ENCODE measurements around the gene FOXP2. TPM values are rescaled to one million over a fixed set of nuclear protein-coding genes. Genes with fewer than 3 reads are reported as not detected.
"Not testable (repeated sequence)": the region's sequence is repeated elsewhere in the genome, so short reads cannot be mapped to it uniquely, and the experiment has no call there.

Gene FOXP2
- total RNA-seq, 1 donor from 2014 or later, result 20.0 TPM

GRCh38 chr7:114488696-114489095 lies 74.1 kb downstream of the FOXP2 start:
- DNase-seq (ENCODE audit: low spot score in 2 of 2) (no peak), FAIRE-seq (no peak)

- FAIRE-seq; DNase-seq (ENCODE audit: low spot score in 2 of 2): not testable (repeated sequence)
These were observed 82.9 kb downstream of the FOXP2 start for GRCh38 chr7:114497491-114497890.

- DNase-seq (ENCODE audit: low spot score in 2 of 2) (no peak), FAIRE-seq (no peak)
These were observed 88.0 kb downstream of the FOXP2 start for GRCh38 chr7:114502454-114503254.

- DNase-seq (ENCODE audit: low spot score in 2 of 2), result no peak
- no peak for FAIRE-seq
These were observed 90.0 kb downstream of the FOXP2 start for GRCh38 chr7:114504586-114504985.

- FAIRE-seq, result no peak
- DNase-seq (ENCODE audit: low spot score in 2 of 2), result no peak
These were observed 92.8 kb downstream of the FOXP2 start for GRCh38 chr7:114507381-114507780.

GRCh38 chr7:114508086-114508485 lies 93.5 kb downstream of the FOXP2 start:
- no peak for DNase-seq (ENCODE audit: low spot score in 2 of 2)
- FAIRE-seq, result no peak

GRCh38 chr7:114510824-114511223 lies 96.2 kb downstream of the FOXP2 start:
- FAIRE-seq, result not testable (repeated sequence)

GRCh38 chr7:114519240-114519639 lies 104.6 kb downstream of the FOXP2 start:
- FAIRE-seq, result no peak
- no peak for DNase-seq (ENCODE audit: low spot score in 2 of 2)

More at GRCh38 chr7:114510824-114511223, 96.2 kb downstream of the FOXP2 start:
- DNase-seq (ENCODE audit: low spot score in 2 of 2), result not testable (repeated sequence)

GRCh38 chr7:114522081-114522480 lies 107.5 kb downstream of the FOXP2 start:
- no peak for DNase-seq (ENCODE audit: low spot score in 2 of 2)
- FAIRE-seq, result no peak

GRCh38 chr7:114527589-114527988 lies 113.0 kb downstream of the FOXP2 start:
- DNase-seq (ENCODE audit: low spot score in 2 of 2) (no peak), FAIRE-seq (no peak)

- no peak for DNase-seq (ENCODE audit: low spot score in 2 of 2)
- FAIRE-seq, result no peak
These were observed 115.5 kb downstream of the FOXP2 start for GRCh38 chr7:114530057-114530611.

- DNase-seq (ENCODE audit: low spot score in 2 of 2) (no peak), FAIRE-seq (no peak)
These were observed 116.7 kb downstream of the FOXP2 start for GRCh38 chr7:114531326-114531725.

- no peak for DNase-seq (ENCODE audit: low spot score in 2 of 2)
- no peak for FAIRE-seq
These were observed 118.5 kb downstream of the FOXP2 start for GRCh38 chr7:114533131-114533530.

GRCh38 chr7:114534953-114535352 lies 120.3 kb downstream of the FOXP2 start:
- FAIRE-seq, result no peak

GRCh38 chr7:114539575-114539974 lies 125.0 kb downstream of the FOXP2 start:
- FAIRE-seq (no peak), DNase-seq (ENCODE audit: low spot score in 2 of 2) (no peak)

More at GRCh38 chr7:114534953-114535352, 120.3 kb downstream of the FOXP2 start:
- no peak for DNase-seq (ENCODE audit: low spot score in 2 of 2)

GRCh38 chr7:114540291-114540690 lies 125.7 kb downstream of the FOXP2 start:
- FAIRE-seq, result no peak
- DNase-seq (ENCODE audit: low spot score in 2 of 2), result no peak

GRCh38 chr7:114547346-114547745 lies 132.7 kb downstream of the FOXP2 start:
- FAIRE-seq; DNase-seq (ENCODE audit: low spot score in 2 of 2): not testable (repeated sequence)

GRCh38 chr7:114548081-114548980 lies 133.7 kb downstream of the FOXP2 start:
- DNase-seq (ENCODE audit: low spot score in 2 of 2), result no peak
- FAIRE-seq, result no peak

GRCh38 chr7:114554781-114555537 lies 140.3 kb downstream of the FOXP2 start:
- FAIRE-seq, result no peak

GRCh38 chr7:114567416-114567815 lies 152.8 kb downstream of the FOXP2 start:
- no peak for FAIRE-seq
- no peak for DNase-seq (ENCODE audit: low spot score in 2 of 2)

More at GRCh38 chr7:114554781-114555537, 140.3 kb downstream of the FOXP2 start:
- no peak for DNase-seq (ENCODE audit: low spot score in 2 of 2)

All from frontal cortex (tissue), 4 donors.